Measurements from ENCODE around the gene CACNA1B. TPM values are rescaled to one million over a fixed set of nuclear protein-coding genes. Genes with fewer than 3 reads are reported as not detected.

CACNA1B gene
- total and polyA plus RNA-seq, 2 donors (not counting 1 experiment from before 2014, with no cell fraction given), result 0.15 TPM; not detected in 1

DNA sequence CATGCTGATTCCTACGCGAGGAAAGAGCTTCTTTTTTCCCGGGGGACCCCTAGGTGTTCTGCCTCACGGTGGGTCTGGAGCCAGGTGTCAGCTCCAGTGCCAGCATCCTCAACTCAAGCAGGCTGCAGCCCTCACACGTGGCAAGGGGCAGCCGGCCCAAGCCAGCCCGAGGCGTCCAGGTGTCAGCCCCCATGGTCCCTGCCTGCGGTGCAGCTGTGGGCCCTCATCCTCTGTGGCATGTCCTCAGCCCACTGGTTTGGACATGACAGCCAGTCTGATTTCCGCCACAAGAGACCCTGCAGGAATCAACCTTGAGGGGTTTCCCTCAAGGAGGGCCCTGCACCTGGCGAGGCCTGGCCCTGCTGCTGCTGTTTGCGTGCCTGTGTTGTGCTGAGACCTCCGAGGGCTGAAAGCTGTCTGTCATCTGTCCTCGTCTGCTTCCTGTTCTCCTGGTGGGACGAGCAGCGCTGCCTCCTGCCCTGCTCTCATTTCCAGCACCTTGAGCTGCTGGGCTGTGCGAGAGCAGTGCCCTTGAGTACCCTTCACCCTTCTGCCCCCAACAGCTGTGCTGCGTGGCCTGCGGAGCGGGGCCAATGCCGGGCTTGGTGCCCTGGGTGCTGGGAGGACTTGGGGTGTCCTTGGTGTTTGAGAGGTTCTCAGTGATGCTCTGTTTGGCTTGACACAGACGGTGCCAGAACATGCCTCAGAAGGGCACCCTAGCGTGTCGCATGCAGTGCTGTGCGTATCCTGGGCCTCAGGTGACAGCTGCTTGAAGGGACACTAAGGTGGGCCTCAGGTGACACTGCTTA, 137.6 kb downstream of the CACNA1B start:
- Histone ChIP-seq H3K4me3 (ENCODE audit: control extremely low read depth in 1 of 5, extremely low read depth in 1 of 5, insufficient read depth in 1 of 5, low read depth in 2 of 5, low read length in 4 of 5) (no peak overlapping the region), H3K4me1 (ENCODE audit: control insufficient read depth in 2 of 2, insufficient read depth in 2 of 2, low read length in 2 of 2) (no peaks in the 10 kb centered on the region), H3K4me2 (replicated peaks; ENCODE audit: low read depth, low read length, poor library complexity, severe bottlenecking) (no peak overlapping the region), H2AFZ (ENCODE audit: insufficient read depth, low read depth, low read length, poor library complexity, severe bottlenecking) (no peak overlapping the region), H3K27ac (ENCODE audit: low read length in 2 of 2) (no peak overlapping the region), H3K9ac (ENCODE audit: low read length) (no peak overlapping the region), H3K9me3 (ENCODE audit: control extremely low read depth in 1 of 3, control insufficient read depth in 2 of 3, insufficient read depth in 1 of 3, low read length in 2 of 3) (no peaks in the 10 kb centered on the region), H3K36me3 (replicated peaks in 1 of 2; ENCODE audit: control extremely low read depth in 1 of 2, control insufficient read depth in 1 of 2, extremely low read depth in 1 of 2, insufficient read depth in 2 of 2, low read length in 1 of 2) (no peaks in the 10 kb centered on the region), H4K20me1 (ENCODE audit: control insufficient read depth, insufficient read depth, low read length, poor library complexity, severe bottlenecking) (no peaks in the 10 kb centered on the region), H3K27me3 (replicated peaks in 1 of 4; ENCODE audit: control extremely low read depth in 1 of 4, control insufficient read depth in 3 of 4, insufficient read depth in 4 of 4, low read length in 3 of 4) (no peaks in the 10 kb centered on the region), H3K79me2 (ENCODE audit: control insufficient read depth, insufficient read depth, low read length) (no peaks in the 10 kb centered on the region)
- Mint-ChIP-seq H3K27ac (no peak overlapping the region), H3K4me3 (no peak overlapping the region), H3K27me3 (no peaks in the 10 kb centered on the region), H3K9me3 (ENCODE audit: insufficient read depth) (no peaks in the 10 kb centered on the region), H3K4me1 (peaks cover under 1% of the 10 kb centered on the region)
- WGBS (ENCODE audit: insufficient coverage), result 84% methylated on average over 24 of the region's 25 CpGs
- DNase-seq, result no peak
- ATAC-seq (ENCODE audit: low read depth), result no peak
- TF ChIP-seq, protein P1, sequence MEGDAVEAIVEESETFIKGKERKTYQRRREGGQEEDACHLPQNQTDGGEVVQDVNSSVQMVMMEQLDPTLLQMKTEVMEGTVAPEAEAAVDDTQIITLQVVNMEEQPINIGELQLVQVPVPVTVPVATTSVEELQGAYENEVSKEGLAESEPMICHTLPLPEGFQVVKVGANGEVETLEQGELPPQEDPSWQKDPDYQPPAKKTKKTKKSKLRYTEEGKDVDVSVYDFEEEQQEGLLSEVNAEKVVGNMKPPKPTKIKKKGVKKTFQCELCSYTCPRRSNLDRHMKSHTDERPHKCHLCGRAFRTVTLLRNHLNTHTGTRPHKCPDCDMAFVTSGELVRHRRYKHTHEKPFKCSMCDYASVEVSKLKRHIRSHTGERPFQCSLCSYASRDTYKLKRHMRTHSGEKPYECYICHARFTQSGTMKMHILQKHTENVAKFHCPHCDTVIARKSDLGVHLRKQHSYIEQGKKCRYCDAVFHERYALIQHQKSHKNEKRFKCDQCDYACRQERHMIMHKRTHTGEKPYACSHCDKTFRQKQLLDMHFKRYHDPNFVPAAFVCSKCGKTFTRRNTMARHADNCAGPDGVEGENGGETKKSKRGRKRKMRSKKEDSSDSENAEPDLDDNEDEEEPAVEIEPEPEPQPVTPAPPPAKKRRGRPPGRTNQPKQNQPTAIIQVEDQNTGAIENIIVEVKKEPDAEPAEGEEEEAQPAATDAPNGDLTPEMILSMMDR (IDR thresholded peaks at IDR 0.05), result no peak
- TF ChIP-seq EZH2 (IDR thresholded peaks at IDR 0.05; ENCODE audit: borderline replicate concordance, insufficient read depth, low read depth, low read length, poor library complexity, severe bottlenecking), result no peak
- POLR2A ChIA-PET, result no interaction called here
- CTCF ChIA-PET, result no interaction called here
- intact Hi-C loops (cut with micrococcal nuclease), result no loop called here

DNA sequence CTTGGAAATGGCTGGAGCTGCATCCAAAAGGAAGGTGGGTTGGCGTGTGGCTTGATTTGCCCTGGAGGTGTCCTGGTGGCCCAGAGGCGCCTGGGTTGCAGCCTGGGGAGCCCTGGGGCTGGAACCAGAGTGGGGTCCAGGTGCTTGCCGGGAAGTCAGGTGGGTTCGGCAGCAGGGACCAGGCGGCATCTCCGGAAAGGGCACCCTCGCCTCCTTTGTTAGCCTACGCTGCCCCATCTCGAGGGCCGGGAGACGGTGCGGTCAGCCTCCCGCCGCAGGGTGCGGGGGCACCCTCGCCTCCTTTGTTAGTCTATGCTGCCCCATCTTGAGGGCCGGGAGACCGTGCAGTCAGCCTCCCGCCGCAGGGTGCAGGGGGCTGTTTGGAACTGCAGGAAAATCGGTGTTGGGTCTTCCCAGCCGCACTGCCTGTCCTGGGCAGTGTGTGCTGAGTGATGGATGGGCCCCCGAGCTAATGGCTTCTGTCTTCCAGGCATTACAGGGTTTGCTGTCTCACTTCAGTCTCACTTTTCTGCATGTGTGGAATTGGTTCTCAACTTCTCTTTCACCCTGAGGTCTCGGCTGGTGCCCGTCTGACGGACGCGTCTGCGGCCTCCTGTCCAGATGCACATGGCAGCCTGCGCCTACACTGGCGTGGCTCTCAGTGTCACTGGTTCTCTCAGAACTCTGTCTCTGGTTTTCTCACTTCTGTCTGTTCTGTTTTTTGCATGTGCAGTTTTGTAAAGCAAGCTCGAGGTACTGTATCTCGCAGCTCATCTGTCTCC, 139.0 kb downstream of the CACNA1B start:
- TF ChIP-seq, protein P1 (IDR thresholded peaks at IDR 0.05), result no peak
- TF ChIP-seq EZH2 (IDR thresholded peaks at IDR 0.05; ENCODE audit: borderline replicate concordance, insufficient read depth, low read depth, low read length, poor library complexity, severe bottlenecking), result no peak
- H3K27ac ChIP-seq (ENCODE audit: low read length in 2 of 2), result no peak overlapping the region
- no peaks in the 10 kb centered on the region for H3K79me2 ChIP-seq (ENCODE audit: control insufficient read depth, insufficient read depth, low read length)
- Mint-ChIP-seq H3K27me3 (peaks cover 2% of the 10 kb centered on the region), H3K9me3 (ENCODE audit: insufficient read depth) (no peaks in the 10 kb centered on the region), H3K4me3 (no peak overlapping the region), H3K27ac (no peak overlapping the region), H3K4me1 (peaks cover 3% of the 10 kb centered on the region)
- 95% methylated on average over 32 of the region's 33 CpGs for WGBS (ENCODE audit: insufficient coverage)
- no peaks in the 10 kb centered on the region for H3K9me3 ChIP-seq (ENCODE audit: control extremely low read depth in 1 of 3, control insufficient read depth in 2 of 3, insufficient read depth in 1 of 3, low read length in 2 of 3)
- no peak overlapping the region for H3K9ac ChIP-seq (ENCODE audit: low read length)
- ATAC-seq (ENCODE audit: low read depth), result no peak
- CTCF ChIA-PET, result no interaction called here
- intact Hi-C loops (cut with micrococcal nuclease), result no loop called here
- H2AFZ ChIP-seq (ENCODE audit: insufficient read depth, low read depth, low read length, poor library complexity, severe bottlenecking), result no peak overlapping the region
- DNase-seq, result no peak
- POLR2A ChIA-PET, result no interaction called here
- no peaks in the 10 kb centered on the region for H4K20me1 ChIP-seq (ENCODE audit: control insufficient read depth, insufficient read depth, low read length, poor library complexity, severe bottlenecking)
- no peaks in the 10 kb centered on the region for H3K36me3 ChIP-seq (replicated peaks in 1 of 2; ENCODE audit: control extremely low read depth in 1 of 2, control insufficient read depth in 1 of 2, extremely low read depth in 1 of 2, insufficient read depth in 2 of 2, low read length in 1 of 2)
- H3K4me2 ChIP-seq (replicated peaks; ENCODE audit: low read depth, low read length, poor library complexity, severe bottlenecking), result no peak overlapping the region
- H3K27me3 ChIP-seq (replicated peaks in 1 of 4; ENCODE audit: control extremely low read depth in 1 of 4, control insufficient read depth in 3 of 4, insufficient read depth in 4 of 4, low read length in 3 of 4), result peaks cover 0 to 4% (median under 1%) of the 10 kb centered on the region in 4 experiments
- H3K4me3 ChIP-seq (ENCODE audit: control extremely low read depth in 1 of 5, extremely low read depth in 1 of 5, insufficient read depth in 1 of 5, low read depth in 2 of 5, low read length in 4 of 5), result no peak overlapping the region
- no peaks in the 10 kb centered on the region for H3K4me1 ChIP-seq (ENCODE audit: control insufficient read depth in 2 of 2, insufficient read depth in 2 of 2, low read length in 2 of 2)
